Left renal cortex interstitium (tissue), 4 donors: Measurements from ENCODE around the gene ZNRF1. TPM values are rescaled to one million over a fixed set of nuclear protein-coding genes. Genes with fewer than 3 reads are reported as not detected.
"Not testable (repeated sequence)": the region's sequence is repeated elsewhere in the genome, so short reads cannot be mapped to it uniquely, and the experiment has no call there.

Experiments used
- DNase-seq, 4 donors: peaks; one replicate each; pipeline ENCODE4 v3.0.0-alpha.2; 2013; ENCODE audit warnings: low read depth in 4 of 4, low spot score in 2 of 4, missing footprints in 1 of 4
- polyA plus RNA-seq, 4 donors: library from polyadenylated mRNA; unstranded; fragments of 120-200 nt; gene quantifications; one replicate each; pipeline ENCODE4 v1.2.1, GENCODE V29; 2013; ENCODE audit not compliant: insufficient read length in 4 of 4

The ZNRF1 gene
- polyA plus RNA-seq, 4 donors = 31.6 to 38.3 (median 33.0) TPM

DNA sequence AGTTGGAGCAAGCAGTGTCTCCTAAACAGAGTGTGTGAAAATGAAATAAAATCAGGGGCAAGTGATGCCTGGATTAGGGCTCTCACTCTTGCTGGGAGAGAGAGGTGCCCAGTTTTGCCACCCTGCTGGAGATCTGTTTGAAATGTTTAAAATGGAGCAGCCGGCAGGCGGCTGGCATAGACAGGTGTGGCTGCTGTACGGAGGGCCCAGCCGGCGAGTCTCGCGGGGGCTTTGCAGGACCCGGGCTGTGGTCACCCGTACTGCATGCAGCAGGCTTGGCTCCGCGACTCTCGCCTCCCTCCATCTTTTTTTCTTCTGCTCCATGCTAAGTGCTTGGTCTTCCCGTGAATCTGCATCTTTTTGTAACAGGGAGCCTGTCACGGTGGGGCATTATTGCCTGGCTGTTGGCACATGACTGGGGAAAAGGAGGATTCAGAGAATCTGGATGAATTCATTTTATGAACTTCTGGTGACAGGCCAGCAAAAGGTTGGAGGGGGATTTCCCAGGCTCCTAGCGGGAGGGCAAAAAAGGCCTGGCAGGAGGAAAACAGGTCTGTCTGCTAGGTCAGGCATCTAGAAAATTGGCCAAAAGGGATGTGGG, 1.8 kb downstream of the ZNRF1 start:
- no peak for DNase-seq

GRCh38 chr16:75002474-75002873, 3.6 kb downstream of the ZNRF1 start:
- DNase-seq = no peak

DNA sequence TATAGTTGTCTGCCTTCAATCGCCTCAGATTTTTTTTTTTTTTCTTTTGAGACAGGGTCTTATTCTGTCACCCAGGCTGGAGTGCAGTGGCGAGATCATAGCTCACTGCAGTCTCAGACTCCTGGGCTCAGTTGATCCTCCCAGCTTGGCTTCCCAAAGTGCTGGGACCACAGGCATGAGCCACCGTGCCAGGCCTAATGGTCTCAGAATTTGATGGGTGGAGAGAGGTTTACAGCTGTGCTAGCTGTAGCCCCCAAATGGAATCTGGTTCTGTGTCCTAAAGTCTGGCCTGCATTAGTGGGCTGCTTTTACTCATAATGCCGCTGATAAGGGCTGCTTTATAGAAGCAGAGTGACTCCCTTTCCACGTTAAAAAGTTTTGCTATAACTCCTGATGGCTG, 5.1 kb downstream of the ZNRF1 start:
- DNase-seq = no peak

DNA sequence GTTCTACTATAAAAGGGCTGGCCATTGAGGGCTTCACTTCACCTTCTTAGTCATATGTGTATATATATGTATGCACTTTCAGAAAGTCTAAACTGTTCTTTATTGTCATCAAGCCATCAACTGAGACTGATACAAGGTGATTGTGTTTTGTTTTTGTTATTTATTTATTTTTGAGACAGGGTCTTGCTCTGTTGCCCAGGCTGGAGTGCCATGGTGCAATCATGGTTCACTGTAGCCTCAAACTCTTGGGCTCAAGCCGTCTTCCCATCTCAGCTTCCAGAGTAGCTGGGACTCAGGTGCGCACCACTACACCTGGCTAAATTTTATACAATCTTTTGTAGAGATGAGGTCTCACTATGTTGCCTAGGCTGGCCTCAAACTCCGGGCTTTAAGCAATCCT, 5.6 kb downstream of the ZNRF1 start:
- DNase-seq = no peak

DNA sequence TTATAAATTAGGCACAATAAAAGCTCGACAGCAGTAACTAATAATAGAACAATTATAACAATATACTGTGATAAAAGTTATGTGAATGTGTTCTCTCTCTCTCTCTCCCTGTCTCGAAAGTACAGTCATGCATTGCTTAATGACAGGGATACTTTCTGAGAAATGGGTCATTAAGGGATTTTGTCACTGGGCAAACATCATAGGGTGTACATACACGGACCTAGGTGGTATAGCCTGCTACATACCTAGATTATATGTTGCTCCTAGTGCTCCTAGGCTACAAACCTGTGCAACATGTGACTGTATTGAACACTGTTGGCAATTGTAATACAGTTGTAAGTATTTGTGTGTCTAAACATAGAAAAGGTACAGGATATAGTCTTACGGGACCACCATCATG, 6.9 kb downstream of the ZNRF1 start:
- no peak for DNase-seq

- no peak for DNase-seq
These were observed 8.6 kb downstream of the ZNRF1 start for GRCh38 chr16:75007443-75007842.

GRCh38 chr16:75010427-75010826, 11.6 kb downstream of the ZNRF1 start:
- DNase-seq = no peak

GRCh38 chr16:75011634-75012307, 12.9 kb downstream of the ZNRF1 start:
- no peak for DNase-seq

DNA sequence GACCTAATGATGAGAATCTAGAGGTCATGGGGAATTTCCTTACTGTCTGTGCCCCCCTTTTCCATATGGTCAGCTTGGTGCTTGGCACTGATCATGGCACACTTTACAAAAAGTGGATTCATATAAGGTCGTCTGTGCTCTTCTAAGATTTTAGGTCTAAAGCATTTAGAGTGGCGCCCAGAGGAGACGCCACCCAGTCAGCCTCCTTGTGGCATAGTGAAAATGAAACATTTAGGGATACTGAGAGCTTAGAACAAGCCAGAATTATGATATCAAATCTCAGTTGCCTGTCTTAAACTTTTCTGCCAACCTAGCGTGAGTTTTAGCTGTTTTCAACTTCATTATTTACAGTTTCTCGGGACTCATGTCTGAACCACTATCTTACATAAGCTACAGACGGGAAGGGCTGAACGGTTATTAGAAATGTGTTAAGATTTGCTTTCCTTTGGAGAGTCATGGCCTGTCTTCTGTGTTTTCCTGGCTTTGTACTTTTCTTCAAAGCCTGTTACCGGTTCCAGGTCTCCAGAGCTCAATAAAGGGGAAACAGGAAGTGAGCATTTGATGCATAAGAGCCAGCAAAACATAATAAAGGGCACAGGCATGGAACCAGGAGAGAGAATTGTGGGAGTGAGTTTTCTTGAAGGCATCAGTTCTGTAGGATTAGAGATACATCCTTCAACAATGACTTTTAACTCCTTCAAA, 13.7 kb downstream of the ZNRF1 start:
- DNase-seq = no peak

DNA sequence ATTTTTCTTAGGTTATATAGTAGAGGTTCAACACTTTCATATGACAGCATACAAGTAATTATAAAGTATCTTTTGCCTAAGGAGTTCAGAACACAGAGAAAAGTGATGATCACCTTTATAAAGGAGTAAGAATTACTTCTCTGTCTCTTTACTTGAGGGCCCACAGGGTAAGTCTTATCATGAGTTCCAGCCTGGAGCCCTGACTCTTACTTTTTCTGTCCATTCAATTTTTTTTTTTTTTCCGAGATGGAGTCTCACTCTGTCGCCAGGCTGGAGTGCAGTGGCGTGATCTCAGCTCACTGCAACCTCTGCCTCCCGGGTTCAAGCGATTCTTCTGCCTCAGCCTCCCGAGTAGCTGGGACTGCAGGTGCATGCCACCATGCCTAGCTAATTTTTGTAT, 14.3 kb downstream of the ZNRF1 start:
- not testable (repeated sequence) for DNase-seq

DNA sequence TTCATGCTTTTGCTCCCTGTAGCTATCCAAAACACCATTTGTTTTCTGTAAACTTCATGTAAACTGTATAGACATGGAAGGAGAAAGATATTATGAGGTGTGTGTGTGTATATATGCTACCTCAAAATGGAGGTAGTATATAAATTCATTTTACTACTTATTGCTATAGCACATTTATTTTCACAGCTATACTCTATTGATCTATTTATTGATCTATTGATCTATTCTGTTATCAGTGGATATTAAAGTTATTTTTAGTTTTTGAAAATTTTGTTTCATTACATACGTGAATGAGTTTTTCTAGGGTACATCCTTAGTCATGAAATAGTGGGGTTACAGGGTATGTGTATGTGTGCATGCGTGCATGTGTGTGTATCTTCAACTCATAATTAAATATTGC, 15.5 kb downstream of the ZNRF1 start:
- DNase-seq = no peak

GRCh38 chr16:75016451-75017081, 17.7 kb downstream of the ZNRF1 start:
- DNase-seq = not testable (repeated sequence)

DNA sequence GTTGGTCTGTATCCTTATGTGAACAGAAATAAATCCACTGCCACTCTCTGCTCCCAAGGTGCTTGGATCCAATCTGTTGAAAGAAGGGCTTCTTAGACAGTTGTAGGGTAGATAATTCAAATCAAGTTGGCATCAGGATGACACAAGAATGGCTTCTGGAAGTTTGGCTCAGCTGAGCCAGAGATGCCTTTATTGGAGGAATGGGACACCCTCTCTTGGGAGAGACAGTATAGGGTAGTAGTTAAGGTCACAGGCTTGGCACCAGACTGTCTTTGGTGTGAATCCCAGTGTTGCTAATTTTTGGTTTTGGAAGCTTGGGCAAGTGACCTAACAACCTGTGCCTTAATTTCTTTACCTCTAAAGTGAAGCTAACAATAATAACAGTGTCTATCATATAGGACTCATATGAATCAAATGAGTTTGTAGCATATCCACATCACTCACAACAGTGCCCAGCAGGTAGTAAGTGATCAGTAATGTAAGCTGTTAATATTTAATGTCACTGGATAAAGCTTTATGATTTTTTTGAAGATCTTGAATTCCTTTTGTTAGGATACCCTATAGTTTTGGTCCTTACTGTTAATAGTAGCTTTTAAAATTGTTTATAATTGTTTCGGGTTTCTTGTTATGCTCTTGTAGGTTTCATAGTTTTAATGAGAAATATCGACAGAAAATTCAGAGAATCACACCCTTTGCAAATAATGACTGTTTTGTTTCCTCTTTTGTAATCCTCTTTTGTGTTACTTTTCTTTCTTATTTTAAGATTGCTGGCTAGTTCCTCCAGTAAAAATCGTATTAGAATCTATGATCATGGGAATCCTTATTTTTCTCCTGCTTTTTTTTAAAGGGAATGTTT, 19.1 kb downstream of the ZNRF1 start:
- DNase-seq = no peak

- DNase-seq = no peak
These were observed 20.2 kb downstream of the ZNRF1 start for GRCh38 chr16:75019007-75019406.

DNA sequence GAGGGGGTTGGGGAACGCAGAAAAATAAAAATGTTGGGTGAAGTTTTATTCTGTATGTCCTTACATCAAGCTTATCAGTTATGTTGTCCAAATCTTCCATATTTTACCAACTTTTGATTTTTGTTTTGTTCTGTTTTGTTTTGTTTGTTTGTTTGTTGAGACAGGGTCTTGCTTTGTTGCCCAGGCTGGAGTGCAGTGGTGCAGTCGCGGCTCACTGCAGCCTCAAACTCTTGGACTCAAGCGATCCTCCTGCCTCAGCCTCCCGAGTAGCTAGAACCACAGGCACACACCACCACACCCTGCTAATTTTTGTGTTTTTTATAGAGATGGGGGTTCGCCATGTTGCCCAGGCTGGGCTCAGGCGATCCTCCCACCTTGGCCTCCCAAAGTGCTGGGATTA, 20.8 kb downstream of the ZNRF1 start:
- no peak for DNase-seq

- no peak for DNase-seq
These were observed 22.6 kb downstream of the ZNRF1 start for GRCh38 chr16:75021410-75021809.

DNA sequence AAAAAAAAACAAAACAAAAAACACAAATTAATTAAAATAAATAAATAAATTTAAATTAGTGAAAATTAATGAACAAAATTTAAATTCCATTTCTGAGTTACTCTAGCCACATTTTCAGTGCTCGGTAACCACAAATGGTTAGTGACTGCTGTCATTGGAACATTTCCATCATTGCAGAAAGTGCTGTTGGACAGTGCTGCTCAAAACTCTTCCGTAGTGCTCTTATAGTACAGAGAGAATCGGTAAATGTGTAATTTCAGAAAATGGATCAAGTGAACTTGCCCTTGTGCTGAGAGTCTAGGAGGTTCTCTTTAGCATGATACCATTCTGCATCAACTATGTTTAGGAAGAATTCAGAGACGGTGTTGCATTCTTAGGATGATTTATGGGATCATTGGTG, 23.7 kb downstream of the ZNRF1 start:
- DNase-seq = no peak

DNA sequence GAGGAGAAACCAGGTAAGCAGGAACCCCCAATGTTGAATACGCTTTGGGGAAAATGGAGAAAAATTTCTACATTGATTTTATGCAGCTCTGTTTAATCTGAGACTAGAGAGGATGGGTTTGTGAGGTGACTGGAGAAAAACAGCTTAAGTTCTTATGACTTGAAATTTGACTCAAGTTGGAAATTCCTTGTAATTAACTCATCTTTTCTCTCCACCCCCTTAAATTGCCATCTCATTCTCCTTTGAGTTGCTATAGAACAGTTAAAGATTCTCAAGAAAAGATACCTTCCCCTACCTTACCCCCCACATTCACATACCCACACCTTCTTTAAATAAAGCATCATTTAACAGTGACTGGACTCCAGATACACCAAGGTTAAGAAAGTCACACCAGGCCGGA, 24.2 kb downstream of the ZNRF1 start:
- DNase-seq = no peak

DNA sequence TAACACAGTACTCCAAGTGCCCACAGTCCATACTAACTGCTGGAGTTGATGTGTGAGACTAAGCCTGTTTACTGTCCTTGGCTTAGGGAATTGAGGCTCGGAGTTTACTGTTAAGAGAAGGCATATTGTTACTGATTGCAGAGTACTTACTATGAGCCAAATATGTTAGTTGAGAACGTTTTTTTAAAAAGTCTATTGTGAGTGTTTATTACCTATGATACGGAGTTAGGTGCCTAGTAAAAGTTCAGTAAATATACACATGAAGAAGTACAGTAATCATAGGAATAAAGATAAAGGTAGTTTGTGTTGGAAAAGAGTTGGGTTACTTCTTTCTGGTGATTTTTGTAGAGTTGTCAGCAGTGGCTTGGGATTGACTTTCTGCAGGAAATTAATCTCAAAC, 25.4 kb downstream of the ZNRF1 start:
- no peak for DNase-seq

- no peak for DNase-seq
These were observed 25.8 kb downstream of the ZNRF1 start for GRCh38 chr16:75024594-75024993.

- no peak for DNase-seq
These were observed 26.9 kb downstream of the ZNRF1 start for GRCh38 chr16:75025761-75026160.
